ENCODE measurements around the gene CTIF. TPM values are rescaled to one million over a fixed set of nuclear protein-coding genes. Genes with fewer than 3 reads are reported as not detected.
A peak's percentile ranks its signal among the peaks of the same experiment; 100 is the strongest.

CTIF gene
- total and polyA plus RNA-seq, 5 donors from 2014 or later: 0.23 to 1.8 TPM; not detected in 3

DNA sequence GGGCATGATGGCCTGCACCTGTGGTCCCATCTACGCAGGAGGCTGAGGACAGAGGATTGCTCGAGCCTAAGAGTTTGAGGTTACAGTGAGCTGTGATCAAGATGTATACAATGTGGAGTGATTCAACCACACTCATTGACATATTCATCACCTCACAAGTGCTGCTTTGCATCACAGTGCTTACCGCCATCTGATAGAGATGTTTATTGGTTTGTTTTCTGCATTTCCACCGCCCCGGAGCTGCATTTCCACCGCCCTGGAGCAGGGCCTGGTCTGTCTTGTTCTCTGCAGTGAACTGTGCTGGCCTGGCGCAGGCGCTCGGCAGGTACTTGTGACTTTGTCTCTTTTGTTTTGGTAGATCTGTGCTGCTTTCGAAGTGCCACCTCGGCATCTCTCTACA lies 315.9 kb downstream of the CTIF start:
- no peak for DNase-seq
- Histone ChIP-seq H3K27ac (ENCODE audit: insufficient read depth, low read length, poor library complexity, severe bottlenecking) (no peak overlapping the region), H3K27me3 (ENCODE audit: control insufficient read depth, insufficient read depth, low read length) (no peaks in the 10 kb centered on the region), H3K36me3 (ENCODE audit: control insufficient read depth, insufficient read depth, low read length) (no peaks in the 10 kb centered on the region), H3K9me3 (ENCODE audit: control insufficient read depth in 2 of 2, low read length in 2 of 2) (no peaks in the 10 kb centered on the region), H3K4me1 (ENCODE audit: control insufficient read depth, insufficient read depth, low read length, poor library complexity, severe bottlenecking) (no peaks in the 10 kb centered on the region), H3K4me3 (ENCODE audit: low read depth, low read length) (no peak overlapping the region)
- Mint-ChIP-seq H3K36me3 (no peaks in the 10 kb centered on the region), H3K4me1 (peaks cover 7 to 15% (median 10%) of the 10 kb centered on the region in 4 donors), H3K27me3 (no peaks in the 10 kb centered on the region), H3K9me3 (no peaks in the 10 kb centered on the region), H3K4me3 (no peak overlapping the region), H3K27ac (no peak overlapping the region)
- ATAC-seq (ENCODE audit: low read depth in 2 of 2): no peak

DNA sequence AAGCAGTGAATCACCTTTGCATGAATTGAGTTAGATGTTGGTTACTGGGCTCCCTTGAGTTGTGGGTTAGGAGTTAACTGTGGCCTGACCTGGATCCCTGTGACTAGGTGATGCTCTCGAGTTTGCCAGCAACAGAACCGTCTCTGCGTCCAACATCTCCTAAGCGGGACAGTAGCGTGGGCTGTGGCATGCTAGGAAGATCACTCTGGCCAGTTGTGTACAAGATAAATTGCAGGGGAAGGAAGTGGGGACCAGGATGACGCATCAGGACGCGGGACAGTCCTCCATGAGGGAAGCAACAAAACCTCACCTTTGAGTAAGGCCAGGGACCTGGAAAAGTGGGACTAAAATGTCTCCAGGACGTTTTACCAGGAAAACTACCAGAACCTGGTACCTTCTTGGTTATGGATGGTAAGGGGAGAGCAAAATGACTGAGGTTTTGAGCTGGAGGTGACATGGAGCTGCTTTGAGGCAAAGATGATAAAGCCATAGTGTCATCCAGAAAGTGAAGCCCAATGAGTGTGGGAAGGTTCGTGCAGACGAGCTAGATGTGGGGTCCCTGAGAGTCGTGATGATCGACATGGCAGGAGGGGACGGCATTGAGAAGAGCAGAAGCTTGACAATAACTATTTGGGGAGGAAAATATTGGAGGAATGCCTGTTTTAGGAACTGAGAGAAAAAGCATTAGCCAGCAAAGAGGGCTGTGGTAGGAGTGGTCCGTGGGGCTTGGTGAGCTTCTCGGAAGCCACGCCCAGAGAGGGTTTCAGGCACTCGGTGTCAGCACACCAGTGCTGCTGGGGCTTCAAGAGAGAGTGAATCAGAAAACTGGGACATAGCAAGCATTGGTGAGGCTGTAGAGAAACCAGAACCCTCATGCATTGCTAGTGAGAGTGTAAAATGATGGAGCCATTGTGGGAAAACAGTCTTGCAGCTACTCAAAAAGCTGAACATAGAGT lies 316.9 kb downstream of the CTIF start:
- Histone ChIP-seq H3K27ac (ENCODE audit: insufficient read depth, low read length, poor library complexity, severe bottlenecking) (no peak overlapping the region), H3K36me3 (ENCODE audit: control insufficient read depth, insufficient read depth, low read length) (no peaks in the 10 kb centered on the region), H3K4me3 (ENCODE audit: low read depth, low read length) (no peak overlapping the region), H3K4me1 (ENCODE audit: control insufficient read depth, insufficient read depth, low read length, poor library complexity, severe bottlenecking) (no peaks in the 10 kb centered on the region), H3K27me3 (ENCODE audit: control insufficient read depth, insufficient read depth, low read length) (no peaks in the 10 kb centered on the region), H3K9me3 (ENCODE audit: control insufficient read depth in 2 of 2, low read length in 2 of 2) (no peaks in the 10 kb centered on the region)
- Mint-ChIP-seq H3K4me1 (peaks cover 7 to 11% (median 8%) of the 10 kb centered on the region in 4 donors), H3K27ac (no peak overlapping the region), H3K36me3 (no peaks in the 10 kb centered on the region), H3K4me3 (no peak overlapping the region), H3K9me3 (no peaks in the 10 kb centered on the region), H3K27me3 (no peaks in the 10 kb centered on the region)
- ATAC-seq (ENCODE audit: low read depth in 2 of 2) (no peak), DNase-seq (peak in 1 of 3 donors; percentile 32)

DNA sequence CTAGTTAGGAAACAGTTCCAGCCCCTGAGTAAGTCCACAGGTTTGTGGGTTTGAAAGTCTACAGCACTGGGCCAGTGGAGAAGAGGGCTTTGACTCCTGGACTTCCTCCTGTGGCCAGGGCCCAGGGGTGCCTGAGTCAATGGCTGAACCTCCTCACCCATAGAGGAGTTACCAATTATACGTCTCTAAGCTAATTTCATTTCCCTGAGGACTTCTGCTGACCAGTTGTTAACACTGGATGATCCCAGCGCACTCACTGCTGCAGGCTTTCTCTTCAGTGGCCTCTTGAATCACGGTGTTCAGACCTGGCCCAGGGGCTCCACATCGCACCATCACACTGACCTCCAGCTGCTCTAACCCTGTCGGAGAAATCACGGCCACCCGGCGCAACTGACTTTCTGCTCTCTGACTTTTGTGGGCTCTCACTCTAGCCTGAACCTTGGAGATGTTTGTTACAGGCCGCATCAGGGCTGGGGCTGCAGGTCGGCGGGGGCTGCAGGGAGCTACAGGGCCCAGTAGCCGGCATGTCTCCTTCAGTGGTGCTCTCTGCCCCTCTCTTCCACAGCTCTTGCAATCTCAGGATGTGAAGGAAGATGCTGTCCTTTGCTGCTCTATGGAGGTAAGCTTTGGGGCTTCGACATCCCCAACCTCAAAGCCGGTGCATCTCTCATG lies 318.3 kb downstream of the CTIF start:
- Mint-ChIP-seq H3K9me3 (no peaks in the 10 kb centered on the region), H3K27me3 (no peaks in the 10 kb centered on the region), H3K4me3 (no peak overlapping the region), H3K4me1 (peaks cover 7 to 11% (median 8%) of the 10 kb centered on the region in 4 donors), H3K36me3 (no peaks in the 10 kb centered on the region), H3K27ac (no peak overlapping the region)
- H3K9me3 ChIP-seq (ENCODE audit: control insufficient read depth in 2 of 2, low read length in 2 of 2): no peaks in the 10 kb centered on the region
- H3K27me3 ChIP-seq (ENCODE audit: control insufficient read depth, insufficient read depth, low read length): no peaks in the 10 kb centered on the region
- ATAC-seq (ENCODE audit: low read depth in 2 of 2) (no peak), DNase-seq (no peak)
- H3K4me3 ChIP-seq (ENCODE audit: low read depth, low read length): no peak overlapping the region
- H3K36me3 ChIP-seq (ENCODE audit: control insufficient read depth, insufficient read depth, low read length): no peaks in the 10 kb centered on the region
- no peaks in the 10 kb centered on the region for H3K4me1 ChIP-seq (ENCODE audit: control insufficient read depth, insufficient read depth, low read length, poor library complexity, severe bottlenecking)
- H3K27ac ChIP-seq (ENCODE audit: insufficient read depth, low read length, poor library complexity, severe bottlenecking): no peak overlapping the region

DNA sequence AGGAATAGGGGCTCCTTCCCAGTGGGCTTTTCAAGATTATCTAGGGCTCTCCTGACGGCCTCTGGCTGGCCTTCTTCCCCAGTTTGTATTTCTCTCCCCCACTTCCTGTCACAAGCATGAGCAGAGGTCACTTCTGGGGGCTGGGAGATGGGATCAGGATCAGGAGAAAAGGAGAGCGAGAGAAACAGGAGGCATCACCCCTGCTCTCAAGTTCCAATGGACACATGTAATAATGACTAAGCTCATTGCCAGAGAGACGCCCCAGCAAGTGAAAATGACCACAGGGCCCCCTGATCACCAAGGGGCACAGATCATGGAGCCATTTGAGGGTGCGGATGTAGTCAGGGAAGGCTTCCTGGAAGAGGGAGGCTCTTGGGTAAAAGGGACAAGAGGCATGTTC lies 319.8 kb downstream of the CTIF start:
- Histone ChIP-seq H3K36me3 (ENCODE audit: control insufficient read depth, insufficient read depth, low read length) (no peaks in the 10 kb centered on the region), H3K4me1 (ENCODE audit: control insufficient read depth, insufficient read depth, low read length, poor library complexity, severe bottlenecking) (no peaks in the 10 kb centered on the region), H3K27ac (ENCODE audit: insufficient read depth, low read length, poor library complexity, severe bottlenecking) (no peak overlapping the region), H3K4me3 (ENCODE audit: low read depth, low read length) (no peak overlapping the region), H3K27me3 (ENCODE audit: control insufficient read depth, insufficient read depth, low read length) (no peaks in the 10 kb centered on the region), H3K9me3 (ENCODE audit: control insufficient read depth in 2 of 2, low read length in 2 of 2) (no peaks in the 10 kb centered on the region)
- no peak overlapping the region for H3K4me3 Mint-ChIP-seq
- no peaks in the 10 kb centered on the region for H3K27me3 Mint-ChIP-seq
- H3K4me1 Mint-ChIP-seq: peaks cover 0 to 8% (median 6%) of the 10 kb centered on the region in 4 donors
- peak overlapping the region in 1 of 3 donors; percentile 26 for H3K27ac Mint-ChIP-seq
- no peaks in the 10 kb centered on the region for H3K36me3 Mint-ChIP-seq
- peaks cover 0 to 1% (median 0%) of the 10 kb centered on the region in 7 donors for H3K9me3 Mint-ChIP-seq
- no peak for DNase-seq
- no peak for ATAC-seq (ENCODE audit: low read depth in 2 of 2)

DNA sequence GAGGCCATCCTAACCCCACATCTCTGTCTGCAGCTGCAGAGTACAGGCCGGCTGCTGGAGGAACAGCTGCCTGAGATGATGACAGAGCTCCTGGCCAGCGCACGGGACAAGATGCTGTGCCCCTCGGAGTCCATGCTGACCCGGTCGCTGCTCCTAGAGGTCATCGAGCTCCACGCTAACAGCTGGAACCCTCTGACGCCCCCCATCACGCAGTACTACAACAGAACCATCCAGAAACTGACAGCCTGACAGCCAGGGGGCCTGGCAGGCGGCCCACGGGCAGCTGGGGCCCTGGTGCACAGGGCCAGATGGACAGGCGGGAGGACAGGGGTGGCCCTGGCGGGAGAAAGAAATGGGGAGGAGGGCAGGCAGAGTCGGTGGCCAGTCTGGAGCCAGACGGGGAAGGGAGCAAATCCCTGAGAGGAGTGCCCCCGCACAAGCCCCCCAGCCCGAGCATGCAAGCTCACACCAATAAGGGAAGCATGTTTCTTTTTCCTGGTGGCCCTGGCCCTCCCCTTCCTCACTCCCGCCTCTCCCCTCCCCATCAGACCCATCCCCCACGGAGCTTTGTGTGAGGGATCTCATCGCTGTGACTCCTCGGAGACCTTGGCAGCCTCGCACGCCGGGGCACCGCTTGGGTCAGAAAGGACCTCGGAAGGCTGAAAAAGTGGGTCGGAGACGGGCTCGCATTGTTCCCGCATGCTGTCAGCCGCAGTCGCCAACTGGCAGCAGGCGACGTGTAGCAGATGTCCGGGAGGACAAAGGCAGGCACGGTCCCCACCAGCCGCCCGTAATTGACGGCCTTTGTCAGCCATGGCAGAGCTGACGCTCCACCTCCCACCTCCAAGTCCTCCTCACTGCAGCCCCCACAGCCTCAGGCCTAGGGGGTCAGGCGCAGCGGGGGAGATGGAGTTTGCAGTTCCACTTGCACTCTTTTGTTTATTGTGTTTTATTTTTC lies 320.8 kb downstream of the CTIF start:
- Mint-ChIP-seq H3K27ac (no peak overlapping the region), H3K4me3 (no peak overlapping the region), H3K9me3 (peaks cover 0 to 2% (median 0%) of the 10 kb centered on the region in 7 donors), H3K4me1 (peaks cover 0 to 8% (median 6%) of the 10 kb centered on the region in 4 donors), H3K27me3 (no peaks in the 10 kb centered on the region), H3K36me3 (no peaks in the 10 kb centered on the region)
- H3K9me3 ChIP-seq (ENCODE audit: control insufficient read depth in 2 of 2, low read length in 2 of 2): no peaks in the 10 kb centered on the region
- ATAC-seq (ENCODE audit: low read depth in 2 of 2) (no peak), DNase-seq (no peak)
- no peaks in the 10 kb centered on the region for H3K27me3 ChIP-seq (ENCODE audit: control insufficient read depth, insufficient read depth, low read length)
- no peaks in the 10 kb centered on the region for H3K36me3 ChIP-seq (ENCODE audit: control insufficient read depth, insufficient read depth, low read length)
- H3K4me1 ChIP-seq (ENCODE audit: control insufficient read depth, insufficient read depth, low read length, poor library complexity, severe bottlenecking): no peaks in the 10 kb centered on the region
- no peak overlapping the region for H3K4me3 ChIP-seq (ENCODE audit: low read depth, low read length)
- H3K27ac ChIP-seq (ENCODE audit: insufficient read depth, low read length, poor library complexity, severe bottlenecking): no peak overlapping the region

DNA sequence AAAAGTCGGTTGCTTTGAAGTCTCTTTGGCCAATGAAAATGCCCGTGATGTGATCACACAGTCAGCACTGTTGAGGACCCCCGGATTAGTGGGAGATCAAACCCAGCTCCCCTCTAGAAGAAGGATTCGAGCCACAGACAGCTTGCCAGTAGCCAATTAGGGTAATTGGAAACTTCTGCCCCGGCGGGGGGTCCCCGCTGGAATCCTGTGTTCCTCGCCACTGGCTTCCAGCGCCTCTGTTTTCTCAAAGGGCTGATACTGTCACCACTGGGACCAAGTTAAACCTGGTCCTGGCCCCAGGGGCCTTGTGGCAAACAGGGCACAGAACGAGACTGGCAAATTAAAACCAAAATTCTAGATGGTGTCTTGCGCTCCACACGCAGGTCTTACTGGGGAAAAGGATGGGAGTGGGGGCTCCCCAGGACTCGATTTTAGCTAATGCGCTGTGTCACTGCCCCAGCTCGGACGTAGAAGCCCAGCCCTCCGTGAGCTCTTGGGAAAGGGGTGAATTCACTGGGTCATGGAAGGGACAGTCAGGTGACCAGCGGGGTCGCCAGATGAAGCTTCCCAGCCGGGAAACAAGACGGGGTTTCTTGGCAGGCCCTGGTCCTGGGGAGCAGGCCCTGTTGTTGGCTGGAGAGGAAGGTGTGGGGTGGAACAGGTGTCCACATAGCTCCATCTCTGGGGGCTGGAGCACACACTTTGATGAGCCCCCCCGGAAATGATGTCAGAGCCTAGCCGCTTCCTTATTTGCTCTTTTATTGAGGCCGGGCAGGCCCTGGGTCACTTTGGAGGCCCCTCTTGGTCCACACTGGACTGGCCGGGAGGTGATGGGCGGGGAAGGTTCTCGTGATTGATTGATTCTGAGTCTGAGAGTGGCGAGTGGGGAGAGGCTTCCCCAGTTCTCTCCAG lies 321.7 kb downstream of the CTIF start:
- peak overlapping the region in 1 of 3 donors; percentile 38 for H3K27ac Mint-ChIP-seq
- peaks cover 0 to 2% (median 0%) of the 10 kb centered on the region in 7 donors for H3K9me3 Mint-ChIP-seq
- no peaks in the 10 kb centered on the region for H3K27me3 Mint-ChIP-seq
- Histone ChIP-seq H3K9me3 (ENCODE audit: control insufficient read depth in 2 of 2, low read length in 2 of 2) (no peaks in the 10 kb centered on the region), H3K4me3 (ENCODE audit: low read depth, low read length) (no peak overlapping the region), H3K4me1 (ENCODE audit: control insufficient read depth, insufficient read depth, low read length, poor library complexity, severe bottlenecking) (no peaks in the 10 kb centered on the region), H3K36me3 (ENCODE audit: control insufficient read depth, insufficient read depth, low read length) (no peaks in the 10 kb centered on the region), H3K27me3 (ENCODE audit: control insufficient read depth, insufficient read depth, low read length) (no peaks in the 10 kb centered on the region), H3K27ac (ENCODE audit: insufficient read depth, low read length, poor library complexity, severe bottlenecking) (no peak overlapping the region)
- peaks cover 0 to 8% (median 3%) of the 10 kb centered on the region in 4 donors for H3K4me1 Mint-ChIP-seq
- H3K36me3 Mint-ChIP-seq: no peaks in the 10 kb centered on the region
- DNase-seq: no peak
- no peak for ATAC-seq (ENCODE audit: low read depth in 2 of 2)
- H3K4me3 Mint-ChIP-seq: no peak overlapping the region
